K562 (cell line): ENCODE data around the gene SYNPO. TPM values are rescaled to one million over a fixed set of nuclear protein-coding genes. Genes with fewer than 3 reads are reported as not detected.
A peak's percentile ranks its signal among the peaks of the same experiment; 100 is the strongest.

Experiments
- MEIS2 ChIP-seq: fragments of 450-650 bp; IDR thresholded peaks from 2 replicates; pipeline ENCODE4 v1.6.1; 2014; ENCODE audit warnings: mild to moderate bottlenecking; ENCODE audit not compliant: partially characterized antibody
- ZBTB11 ChIP-seq, 3 experiments: fragments of 200-800 bp in 1 of 3; fragments of 250-450 bp in 1 of 3; fragments of 450-650 bp in 1 of 3; sonication (Bioruptor Pico) in 1 of 3; sonication (Bioruptor generic) in 1 of 3; formaldehyde crosslinking in 1 of 3; IDR thresholded peaks; 2 replicates each; pipeline versions ENCODE4 v1.6.1 to v1.8.0; 2016 to 2022; ENCODE audit warnings: mild to moderate bottlenecking in 2 of 3, missing genetic modification characterization in 2 of 3, missing compliant biosample characterization in 1 of 3, moderate library complexity in 1 of 3
- polyA plus RNA-seq, 8 experiments: library from polyadenylated mRNA; depleted of rRNA in 4 of 8; stranded (reverse) in 5 of 8; unstranded in 3 of 8; fragments of >200 nt; fragmentation: Nextera tagmentation in 2 of 8; fragmentation: Illumina TruSeq in 1 of 8; extraction: Ambion mirVana in 2 of 8; extraction: Trizol in 1 of 8; gene quantifications; 2 replicates each; pipeline versions ENCODE4 v1.2.1 to v1.2.3, GENCODE V29; 2011 to 2014; ENCODE audit warnings: inconsistent platforms in 1 of 8, missing spikeins in 1 of 8
- total RNA-seq, 7 experiments: library from RNA; depleted of rRNA in 6 of 7; stranded (reverse); fragments of >200 nt in 6 of 7; fragmentation: Illumina TruSeq in 2 of 7; extraction: Trizol in 2 of 7; gene quantifications; 2 replicates each; pipeline versions ENCODE4 v1.2.1 to v1.2.3, GENCODE V29; 2011 to 2021; ENCODE audit warnings: low replicate concordance in 1 of 7

The SYNPO gene
- total and polyA plus RNA-seq, 9 of the 15 experiments (the other 6 are each of a cell fraction or from before 2014, with no cell fraction given), result 0.01 to 0.31 (median 0.03) TPM; not detected in 4

DNA sequence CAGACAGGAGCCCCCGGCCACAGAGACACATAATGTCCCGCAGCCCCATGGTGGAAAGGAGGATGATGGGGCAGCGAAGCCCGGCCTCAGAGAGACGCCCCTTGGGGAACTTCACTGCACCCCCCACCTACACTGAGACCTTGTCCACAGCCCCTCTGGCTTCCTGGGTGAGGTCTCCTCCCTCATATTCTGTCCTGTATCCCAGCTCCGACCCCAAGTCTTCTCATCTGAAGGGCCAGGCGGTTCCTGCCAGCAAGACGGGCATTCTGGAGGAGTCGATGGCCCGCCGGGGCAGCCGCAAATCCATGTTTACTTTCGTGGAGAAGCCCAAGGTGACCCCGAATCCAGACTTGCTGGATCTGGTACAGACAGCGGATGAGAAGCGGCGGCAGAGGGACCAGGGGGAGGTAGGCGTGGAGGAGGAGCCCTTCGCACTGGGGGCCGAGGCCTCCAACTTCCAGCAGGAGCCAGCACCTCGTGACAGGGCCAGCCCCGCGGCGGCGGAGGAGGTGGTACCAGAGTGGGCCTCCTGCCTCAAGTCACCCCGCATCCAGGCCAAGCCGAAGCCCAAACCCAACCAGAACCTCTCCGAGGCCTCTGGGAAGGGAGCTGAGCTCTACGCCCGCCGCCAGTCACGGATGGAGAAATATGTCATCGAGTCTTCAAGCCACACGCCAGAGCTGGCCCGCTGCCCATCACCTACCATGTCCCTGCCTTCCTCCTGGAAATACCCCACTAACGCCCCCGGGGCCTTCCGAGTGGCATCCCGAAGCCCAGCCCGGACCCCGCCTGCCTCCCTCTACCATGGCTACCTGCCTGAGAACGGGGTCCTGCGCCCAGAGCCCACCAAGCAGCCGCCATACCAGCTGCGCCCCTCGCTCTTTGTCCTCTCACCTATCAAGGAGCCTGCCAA is 8.9 kb downstream of the SYNPO start (continued):
- TF ChIP-seq ZBTB11 (CRISPR knock-in tag; IDR thresholded peaks at IDR 0.05) (no peak), MEIS2 (peak; percentile 5)
